Hematopoietic multipotent progenitor cell (in vitro differentiated cells): ENCODE results near the gene GOLGA2. TPM values are rescaled to one million over a fixed set of nuclear protein-coding genes. Genes with fewer than 3 reads are reported as not detected.
"Not testable (repeated sequence)": the region's sequence is repeated elsewhere in the genome, so short reads cannot be mapped to it uniquely, and the experiment has no call there.

Experiments
- DNase-seq, 3 donors: peaks; one replicate each; pipeline ENCODE4 v3.0.0-alpha.2; 2011 to 2015; ENCODE audit warnings: low read depth in 2 of 3, low spot score in 2 of 3
- total RNA-seq: library from RNA; depleted of rRNA; stranded (reverse); fragments of >200 nt; gene quantifications from one replicate; pipeline ENCODE4 v1.2.3, GENCODE V29; 2012

GOLGA2 gene
- total RNA-seq, 1 donor = 29.4 TPM

DNA sequence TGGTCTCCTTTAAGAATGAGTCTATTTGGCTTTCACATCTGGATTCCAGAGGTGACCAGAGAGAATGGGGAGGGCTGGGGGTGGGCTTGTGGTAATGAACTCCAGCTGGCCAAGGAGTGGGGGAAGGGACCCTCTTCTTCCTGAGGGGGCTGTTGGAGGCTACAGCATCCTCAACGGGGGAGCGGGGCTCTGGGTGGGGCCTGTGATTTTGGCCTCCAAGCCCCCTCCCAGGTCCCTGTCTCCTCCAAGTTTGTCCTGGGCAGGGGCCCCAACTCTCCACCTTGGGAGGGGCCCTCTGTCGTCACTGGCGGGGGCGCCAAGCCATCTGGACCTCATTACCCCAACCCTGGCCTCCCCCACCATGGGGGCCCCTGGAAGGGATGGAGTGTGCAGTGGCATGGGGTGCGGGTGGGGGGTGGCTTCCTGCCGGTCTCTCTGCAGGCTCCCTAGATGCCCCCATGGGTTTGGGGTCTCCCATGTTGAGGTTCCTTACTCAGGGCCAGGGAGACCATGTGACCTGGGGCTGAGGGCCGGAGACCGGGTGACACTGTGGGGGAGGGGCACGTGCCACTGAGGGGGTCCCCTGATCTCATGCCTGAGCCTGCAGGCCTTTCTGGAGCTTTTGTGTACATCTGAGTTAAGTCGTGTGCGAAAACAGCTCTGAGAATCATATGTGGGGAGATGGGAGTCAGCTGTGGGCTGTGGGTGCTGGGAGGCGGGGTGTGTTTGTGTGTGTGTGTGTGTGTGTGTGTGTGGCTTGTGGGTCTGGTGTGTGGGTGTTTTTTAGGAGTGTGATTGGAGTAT is 32.4 kb downstream of the GOLGA2 start:
- DNase-seq = no peak

DNA sequence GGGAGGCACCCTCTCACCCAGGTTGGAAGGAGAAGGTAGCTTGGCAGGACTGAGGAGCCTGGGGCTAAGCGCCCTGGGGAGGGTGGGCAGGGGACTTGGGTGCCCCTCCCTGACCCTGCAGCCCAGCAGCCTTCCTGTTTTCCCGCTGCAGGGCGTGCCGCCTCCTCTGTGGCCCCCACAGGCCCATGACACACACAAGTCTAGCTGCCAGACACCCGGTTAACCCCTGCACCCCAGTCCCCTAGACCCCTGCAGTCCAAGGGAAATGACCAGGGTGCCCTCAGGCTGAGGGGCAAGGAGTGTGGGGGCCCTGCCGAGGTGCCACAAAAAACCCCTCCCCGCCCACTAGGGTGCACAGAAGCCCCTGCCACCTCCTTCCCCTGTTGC is 33.0 kb downstream of the GOLGA2 start:
- no peak for DNase-seq

DNA sequence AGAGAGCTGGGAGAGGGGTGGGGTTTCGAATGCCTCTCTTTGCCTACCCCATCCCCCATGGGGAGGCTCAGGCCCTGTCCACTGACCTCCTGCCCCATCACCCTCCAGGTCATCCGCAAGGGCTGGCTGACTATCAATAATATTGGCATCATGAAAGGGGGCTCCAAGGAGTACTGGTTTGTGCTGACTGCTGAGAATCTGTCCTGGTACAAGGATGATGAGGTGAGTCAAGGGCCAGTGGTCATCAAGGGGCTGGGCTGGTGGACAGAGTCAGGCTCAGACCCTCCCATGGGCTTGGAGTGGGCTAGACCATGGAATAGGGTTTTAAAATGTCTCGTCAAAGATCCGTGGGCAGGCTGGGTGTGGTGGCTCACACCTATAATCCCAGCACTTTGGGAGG is 33.7 kb downstream of the GOLGA2 start:
- DNase-seq = no peak

DNA sequence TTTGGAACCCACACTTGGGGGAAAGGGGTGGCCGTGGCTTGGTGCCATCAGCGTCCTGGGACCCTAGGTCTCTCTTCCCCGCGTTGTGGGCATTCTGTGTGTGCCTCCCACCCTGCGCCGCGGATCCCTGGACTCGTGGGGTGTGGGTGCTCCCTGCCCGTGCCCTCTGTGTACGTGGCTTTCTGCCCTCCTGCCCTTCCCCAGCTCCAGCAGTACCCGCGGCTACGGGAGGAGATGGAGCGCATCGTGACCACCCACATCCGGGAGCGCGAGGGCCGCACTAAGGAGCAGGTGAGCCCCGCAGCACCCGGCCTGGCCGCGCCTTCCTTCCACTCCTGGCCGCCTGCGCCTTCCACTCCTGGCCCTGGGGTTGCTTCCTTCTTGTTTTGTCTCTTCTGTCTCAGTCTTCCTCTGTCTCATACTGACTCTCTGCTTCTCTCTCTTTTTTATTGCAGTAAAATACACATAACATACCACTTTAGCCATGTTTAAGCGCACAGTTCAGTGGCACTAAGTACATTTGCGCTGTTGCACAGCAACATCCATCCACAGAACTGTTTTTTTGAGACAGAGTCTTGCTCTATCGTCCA is 41.9 kb downstream of the GOLGA2 start:
- DNase-seq = no peak

DNA sequence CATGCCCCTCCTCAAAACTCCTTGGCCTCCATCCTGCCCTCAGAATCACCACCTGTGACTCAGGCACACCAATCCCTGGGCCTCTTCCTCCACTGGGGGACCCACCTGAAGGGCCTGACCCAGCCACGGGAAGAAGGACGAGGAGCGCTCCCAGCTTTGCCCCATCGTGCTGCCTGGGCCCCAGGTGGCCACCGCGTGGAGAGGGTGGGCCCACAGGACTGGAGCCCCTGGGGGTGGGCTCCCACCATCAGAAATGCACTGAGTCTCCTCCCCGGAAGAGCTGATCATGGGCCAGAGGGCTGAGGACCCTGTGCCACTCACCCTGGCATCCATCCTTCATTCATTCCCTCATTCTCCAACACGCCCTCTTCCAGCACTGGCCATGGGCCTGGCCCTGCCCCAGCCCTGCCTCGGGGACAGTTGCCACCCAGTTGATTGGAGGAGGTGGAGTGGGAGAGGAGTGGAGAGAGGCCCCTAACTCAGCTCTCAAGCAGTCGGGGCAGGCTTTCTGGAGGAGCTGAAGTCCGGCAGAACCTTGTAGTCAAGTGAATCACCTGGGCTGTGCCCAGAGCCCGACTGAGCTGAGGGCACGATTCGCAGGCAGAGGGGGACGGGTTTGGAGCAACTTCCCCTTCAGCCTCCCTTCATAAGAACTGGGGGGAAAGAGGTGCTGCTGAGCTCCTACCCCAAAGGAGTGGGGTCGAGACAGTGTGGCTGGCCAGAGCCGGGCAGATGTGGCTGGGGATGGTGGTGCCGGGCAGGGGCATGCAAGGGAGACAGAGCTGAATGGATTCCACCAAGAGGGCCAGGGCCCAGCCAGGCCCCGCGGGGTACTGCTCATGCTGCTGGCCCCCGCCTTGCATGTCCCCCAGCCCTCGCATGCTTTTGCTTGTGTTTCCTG is 43.0 kb downstream of the GOLGA2 start:
- no peak for DNase-seq

DNA sequence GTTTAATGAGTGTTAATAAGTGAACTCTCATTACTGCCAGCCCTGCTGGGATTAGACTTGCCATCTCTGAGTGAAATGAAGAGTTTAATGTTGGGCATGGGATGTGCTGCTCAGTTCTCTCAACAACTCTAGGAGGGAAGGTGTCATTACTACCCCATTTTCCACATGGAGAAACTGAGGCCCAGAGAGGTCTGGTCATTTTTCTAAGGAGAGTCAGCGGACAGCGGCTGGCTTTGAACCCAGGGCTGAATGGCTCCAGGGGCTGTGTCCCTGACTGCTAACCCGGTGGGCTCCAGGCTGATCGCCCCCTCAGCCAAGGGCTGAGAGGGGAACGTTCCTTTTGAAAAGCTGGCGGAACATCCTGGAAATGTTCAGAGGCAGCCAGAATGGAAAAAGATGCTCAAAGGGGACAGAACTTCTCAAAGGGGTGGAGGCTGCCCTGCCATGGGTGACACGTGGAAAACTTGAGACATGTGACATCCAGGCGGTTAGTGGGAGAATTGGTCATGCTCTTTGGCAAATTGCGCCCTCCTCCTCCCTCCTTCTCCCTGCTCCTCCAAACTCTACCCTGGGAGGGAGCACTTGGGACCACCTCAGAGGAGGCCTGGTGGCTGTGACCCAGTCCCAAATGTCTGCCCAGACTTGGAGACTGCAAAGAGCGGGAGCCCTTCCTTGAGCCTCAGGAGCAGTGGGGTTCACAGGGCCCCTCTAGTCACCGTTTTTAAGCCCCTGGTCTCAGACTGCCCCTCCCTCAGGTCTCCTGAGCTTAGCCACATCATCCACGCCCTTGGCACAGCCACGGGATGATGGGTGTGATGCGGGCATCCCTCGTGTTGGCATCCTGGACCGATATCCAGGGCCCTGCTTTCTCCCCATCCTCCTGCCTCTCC is 43.9 kb downstream of the GOLGA2 start:
- no peak for DNase-seq

DNA sequence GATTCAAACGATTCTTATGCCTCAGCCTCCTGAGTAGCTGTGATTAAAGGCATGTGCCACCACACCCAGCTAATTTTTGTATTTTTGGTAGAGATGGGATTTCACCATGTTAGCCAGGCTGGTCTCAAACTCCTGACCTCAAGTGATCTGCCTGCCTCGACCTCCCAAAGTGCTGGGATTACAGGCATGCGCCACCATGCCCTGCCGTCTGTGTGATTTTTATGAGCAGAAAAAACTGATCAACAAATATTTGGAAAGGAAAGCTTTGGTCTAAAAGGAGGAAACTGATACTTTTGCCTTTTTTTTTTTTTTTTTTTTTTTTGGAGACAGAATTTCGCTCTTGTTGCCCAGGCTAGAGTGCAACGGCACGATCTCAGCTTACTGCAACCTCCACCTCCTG is 44.9 kb downstream of the GOLGA2 start:
- DNase-seq = not testable (repeated sequence)

DNA sequence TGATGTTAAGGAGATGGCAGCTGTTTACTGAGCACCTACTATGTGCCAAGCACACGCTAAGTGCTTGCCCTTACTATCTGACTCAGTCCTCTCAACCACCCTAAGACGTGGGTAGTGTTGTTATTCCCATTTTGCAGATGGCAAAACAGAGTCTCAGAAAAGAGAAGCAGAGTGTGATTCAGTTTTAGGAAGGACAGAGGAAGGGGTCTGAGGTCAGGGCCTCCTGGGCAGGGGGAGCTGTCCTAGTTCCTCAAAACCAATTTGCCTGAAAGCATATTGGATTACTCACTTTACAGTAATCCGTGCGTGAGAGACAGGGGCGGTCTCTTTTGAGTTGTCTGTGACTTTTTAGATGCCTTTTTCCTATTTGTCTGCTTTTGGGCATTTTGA is 49.4 kb downstream of the GOLGA2 start:
- peak in 2 of 3 donors; percentile 22 to 61 for DNase-seq

DNA sequence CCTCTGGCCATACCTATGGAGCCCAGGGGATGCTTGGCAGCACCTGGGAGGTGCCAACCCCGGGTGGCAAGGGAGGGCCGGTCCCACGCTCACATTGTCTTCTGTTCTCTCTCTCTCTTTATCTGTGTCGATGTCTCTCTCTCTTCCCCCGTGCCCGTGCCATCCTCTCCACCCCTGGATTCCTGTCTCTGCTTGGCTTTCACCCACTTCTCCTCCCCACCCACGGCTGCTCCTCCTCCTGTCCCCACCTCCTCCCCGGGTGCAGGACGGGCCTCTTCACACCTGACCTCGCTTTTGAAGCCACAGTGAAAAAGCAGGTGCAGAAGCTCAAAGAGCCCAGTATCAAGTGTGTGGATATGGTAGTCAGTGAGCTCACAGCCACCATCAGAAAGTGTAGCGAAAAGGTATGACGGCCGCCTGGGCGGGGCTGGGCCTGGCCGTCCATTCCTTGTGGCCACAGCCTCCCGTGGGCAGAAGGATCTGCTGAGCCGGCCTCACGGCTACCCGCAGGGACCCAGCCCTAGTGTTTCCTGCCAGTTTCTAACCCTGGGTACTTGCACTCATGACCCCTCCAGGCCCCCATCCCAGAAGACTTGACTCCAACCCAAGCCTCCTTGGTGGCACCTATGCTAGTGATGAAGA is 49.9 kb downstream of the GOLGA2 start:
- DNase-seq = no peak

DNA sequence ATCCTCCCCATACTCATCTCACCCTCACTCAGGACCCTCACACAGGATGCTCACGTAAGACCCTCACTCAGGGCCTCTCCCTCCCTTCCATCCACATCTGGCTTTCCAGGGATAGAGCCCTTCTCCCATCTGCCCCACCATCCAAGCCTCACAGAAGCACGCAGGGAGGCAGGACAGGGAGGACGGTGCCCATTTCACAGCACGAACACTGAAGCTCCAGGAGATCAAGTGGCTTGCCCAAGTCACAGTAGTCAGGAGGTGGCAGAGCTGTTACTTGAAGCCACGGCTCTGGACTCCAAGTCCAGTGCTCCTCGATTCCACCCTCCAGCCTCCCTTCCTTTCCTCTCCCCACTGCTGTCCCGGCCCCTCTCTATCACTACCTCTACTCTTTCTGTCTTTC is 50.9 kb downstream of the GOLGA2 start:
- DNase-seq = no peak

DNA sequence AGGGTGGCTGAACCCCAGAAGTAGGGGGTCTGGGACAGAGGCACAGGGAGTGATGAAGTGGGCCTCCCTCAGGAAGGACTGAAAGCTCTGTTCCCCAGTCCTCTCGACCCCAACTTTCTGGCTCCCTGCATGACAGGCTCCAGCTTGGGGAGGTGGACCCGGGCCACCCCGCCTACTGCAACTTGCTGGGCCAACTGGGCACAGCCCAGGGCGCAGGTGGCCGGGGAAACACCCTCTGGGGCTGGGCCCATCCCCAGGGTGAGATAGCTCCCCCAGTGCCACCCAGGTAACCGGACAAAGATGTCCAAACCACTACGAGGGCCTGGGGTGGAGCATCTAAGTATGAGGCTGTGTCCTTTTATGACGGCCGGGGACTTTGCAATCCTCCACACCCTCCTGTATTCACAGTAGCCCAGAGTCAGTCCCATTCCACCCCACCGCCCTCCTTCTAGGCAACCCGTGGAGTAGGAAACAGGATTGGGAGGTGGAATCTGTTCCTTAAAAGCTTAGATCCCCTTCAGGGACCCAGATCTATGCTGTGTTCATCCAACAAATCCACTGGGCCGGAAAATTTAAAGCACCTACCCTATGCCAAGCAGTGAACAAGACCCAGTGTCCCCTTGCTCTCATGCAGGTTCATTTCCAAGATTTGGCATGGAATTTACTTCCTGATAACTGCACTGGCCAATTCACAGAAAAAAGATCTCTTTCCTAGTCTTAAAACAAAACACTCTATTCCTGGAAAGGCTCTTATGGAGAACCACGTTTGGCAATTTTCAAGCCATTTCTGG is 52.7 kb downstream of the GOLGA2 start:
- no peak for DNase-seq

DNA sequence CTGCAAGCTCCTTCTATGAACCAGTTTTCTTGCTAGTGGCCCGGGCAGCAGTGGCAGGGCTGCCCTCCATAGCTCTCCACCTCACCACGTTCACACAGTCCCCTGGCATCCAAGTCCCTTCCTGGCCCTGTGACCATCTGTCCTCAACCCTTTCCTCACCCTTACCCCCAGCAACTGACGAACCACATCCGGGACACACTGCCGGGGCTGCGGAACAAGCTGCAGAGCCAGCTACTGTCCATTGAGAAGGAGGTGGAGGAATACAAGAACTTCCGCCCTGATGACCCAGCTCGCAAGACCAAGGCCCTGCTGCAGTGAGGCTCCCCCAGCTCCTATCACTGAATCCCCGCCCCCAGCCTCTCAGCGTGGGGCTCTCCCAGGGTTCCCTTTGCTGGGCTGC is 53.8 kb downstream of the GOLGA2 start:
- no peak for DNase-seq

DNA sequence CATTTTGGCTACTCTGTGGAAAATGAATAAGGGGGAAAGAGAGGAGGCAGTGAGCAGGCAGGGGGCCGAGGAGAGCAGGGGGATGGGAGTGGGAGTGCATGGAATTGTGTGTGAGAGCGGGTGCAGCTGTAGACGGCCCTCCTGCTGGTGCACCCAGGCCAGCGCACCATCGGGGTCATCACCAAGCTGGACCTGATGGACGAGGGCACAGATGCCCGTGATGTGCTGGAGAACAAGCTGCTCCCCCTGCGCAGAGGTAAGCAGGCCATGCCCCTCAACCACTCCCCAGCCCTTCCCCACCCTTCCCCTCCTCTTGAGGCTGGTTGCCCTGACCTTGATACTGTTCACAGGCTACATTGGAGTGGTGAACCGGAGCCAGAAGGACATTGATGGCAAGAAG is 56.0 kb downstream of the GOLGA2 start:
- no peak for DNase-seq

DNA sequence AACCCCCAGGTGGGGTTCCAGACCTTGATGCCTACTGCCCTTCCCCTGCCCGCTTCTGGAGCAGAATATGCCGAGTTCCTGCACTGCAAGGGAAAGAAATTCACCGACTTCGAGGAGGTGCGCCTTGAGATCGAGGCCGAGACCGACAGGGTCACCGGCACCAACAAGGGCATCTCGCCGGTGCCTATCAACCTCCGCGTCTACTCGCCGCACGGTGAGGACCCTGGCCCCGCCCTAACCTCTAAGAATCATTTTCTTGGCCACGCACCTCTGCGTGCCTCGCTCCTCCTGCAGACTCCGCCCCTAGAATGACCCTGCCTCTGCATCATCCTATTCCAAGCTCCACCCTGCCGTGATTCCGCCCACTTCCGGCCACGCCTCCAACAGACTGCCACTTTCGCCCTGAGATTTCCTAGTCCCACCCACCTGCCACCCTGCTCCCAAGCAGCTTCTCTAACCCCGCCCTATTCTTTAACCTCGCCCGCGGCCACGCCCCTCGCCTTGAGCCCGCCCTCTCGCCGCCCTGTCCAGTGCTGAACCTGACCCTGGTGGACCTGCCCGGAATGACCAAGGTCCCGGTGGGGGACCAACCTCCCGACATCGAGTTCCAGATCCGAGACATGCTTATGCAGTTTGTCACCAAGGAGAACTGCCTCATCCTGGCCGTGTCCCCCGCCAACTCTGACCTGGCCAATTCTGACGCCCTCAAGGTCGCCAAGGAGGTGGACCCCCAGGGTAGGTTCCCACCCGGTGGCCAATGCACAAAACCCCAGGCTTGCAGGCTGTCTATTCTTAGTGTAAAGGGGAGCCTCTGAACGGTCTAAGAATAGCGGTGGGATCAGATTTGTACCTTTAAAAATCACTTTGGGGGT is 57.1 kb downstream of the GOLGA2 start:
- peak; percentile 65 to 95 (median 95) for DNase-seq

DNA sequence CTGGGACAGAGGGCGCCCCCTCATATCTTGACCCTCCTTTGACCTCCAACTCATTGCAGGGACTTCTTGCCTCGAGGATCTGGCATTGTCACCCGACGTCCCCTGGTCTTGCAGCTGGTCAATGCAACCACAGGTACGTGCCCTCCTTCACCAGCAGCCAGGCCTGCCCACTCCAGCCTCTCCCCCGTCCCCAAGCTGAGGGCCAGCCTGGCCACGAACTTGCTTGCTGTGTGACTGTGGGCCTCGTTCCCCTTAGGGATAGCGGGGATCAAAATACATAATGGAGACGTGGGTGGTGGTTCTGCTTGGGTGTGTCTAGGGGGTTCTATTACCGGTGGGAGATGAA is 57.7 kb downstream of the GOLGA2 start:
- no peak for DNase-seq

DNA sequence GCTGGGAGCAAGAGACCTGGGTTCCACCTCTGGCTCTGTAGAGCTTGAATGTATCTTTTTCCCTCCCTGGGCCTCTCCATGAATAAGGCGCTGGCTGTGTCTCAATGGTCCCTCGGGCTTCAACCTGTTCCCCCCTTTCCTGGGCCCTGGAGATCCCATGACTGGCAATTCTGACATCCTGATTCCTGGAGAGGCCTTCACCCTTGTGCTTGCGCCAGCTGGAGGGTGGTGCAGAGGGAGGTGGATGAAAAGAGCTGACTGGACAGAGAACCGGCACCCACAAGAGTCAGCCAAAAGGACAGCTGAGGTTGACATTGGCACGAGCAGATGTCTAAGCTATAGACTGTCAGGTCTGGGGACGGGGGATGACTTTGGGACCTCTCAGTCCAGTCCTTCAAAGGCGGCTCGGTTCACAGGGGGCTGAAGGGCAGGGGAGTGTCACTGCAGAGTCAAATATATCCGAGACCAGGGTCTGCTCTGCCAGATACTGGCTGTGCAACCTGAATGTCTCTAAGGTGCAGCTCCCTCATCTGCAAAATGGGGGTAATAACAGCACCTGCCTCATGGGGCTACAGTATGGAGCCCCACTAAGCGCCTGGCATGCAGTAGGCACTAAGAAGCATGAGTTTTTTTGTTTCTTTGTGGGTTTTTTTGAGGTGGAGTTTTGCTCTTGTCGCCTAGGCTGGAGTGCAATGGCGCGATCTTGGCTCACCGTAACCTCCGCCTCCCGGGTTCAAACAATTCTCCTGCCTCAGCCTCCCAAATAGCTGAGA is 58.8 kb downstream of the GOLGA2 start:
- DNase-seq = no peak

DNA sequence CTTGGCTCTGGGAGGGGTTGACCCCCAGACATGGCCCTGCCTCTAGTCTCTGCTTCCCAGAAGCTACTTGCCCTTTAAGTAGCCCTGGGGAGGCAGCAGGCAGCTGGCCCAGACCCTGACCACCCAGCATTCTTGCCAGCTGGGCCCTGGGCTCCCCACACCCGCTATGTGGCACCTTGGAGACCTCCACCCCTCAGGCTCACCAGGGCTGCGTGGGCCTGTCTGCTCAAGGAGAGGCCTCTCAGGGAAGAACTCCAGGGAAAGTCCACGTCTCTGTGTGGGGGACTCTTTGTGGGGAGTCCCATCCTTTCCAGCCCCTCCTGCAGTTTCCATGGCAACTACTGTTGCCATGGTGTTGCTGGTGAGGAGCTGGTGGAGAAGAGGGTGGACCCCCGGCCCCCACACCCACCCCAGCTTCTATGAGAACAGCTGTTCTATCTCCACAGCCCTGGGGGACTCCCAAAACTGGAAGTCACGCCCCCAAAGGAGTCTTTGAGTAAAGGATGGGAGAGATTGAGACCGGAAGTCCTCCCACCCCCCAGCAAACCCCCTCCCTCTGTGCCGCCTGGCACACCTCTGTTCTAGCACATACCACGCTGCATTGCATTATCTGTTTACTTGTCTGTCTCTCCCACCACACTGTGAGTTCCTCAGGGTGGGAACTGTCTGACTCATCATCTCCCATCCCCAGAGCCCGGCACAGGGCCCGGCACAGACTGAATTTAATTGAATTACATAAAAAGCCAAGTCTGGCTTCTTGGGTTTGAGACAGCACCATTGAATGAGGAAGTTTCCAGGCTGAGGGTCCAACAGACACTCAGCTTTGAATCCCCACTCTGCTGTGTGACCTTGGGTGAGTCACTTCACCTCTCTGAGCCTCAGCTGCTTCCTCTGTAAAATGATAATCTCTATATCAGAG is 60.1 kb downstream of the GOLGA2 start:
- no peak for DNase-seq
